Breast epithelium (tissue), 4 donors: ENCODE results near the gene LRRK1. TPM values are rescaled to one million over a fixed set of nuclear protein-coding genes. Genes with fewer than 3 reads are reported as not detected.

ENCODE experiments used
- DNase-seq, 2 donors: peaks; one replicate each; pipeline ENCODE4 v3.0.0-alpha.2; 2019; ENCODE audit warnings: low spot score in 2 of 2
- H3K27ac ChIP-seq, 2 donors: fragments of 200-600 bp; sonication (generic) in 1 of 2; one replicate each; pipeline ENCODE4 v1.5.1; 2016 to 2019; ENCODE audit warnings: mild to moderate bottlenecking in 1 of 2
- H3K27me3 ChIP-seq, 2 donors: fragments of 200-600 bp; sonication (generic) in 1 of 2; one replicate each; pipeline versions ENCODE4 v1.5.1 to v1.6.0; 2017 to 2019; ENCODE audit warnings: control low read depth in 1 of 2, mild to moderate bottlenecking in 1 of 2
- H3K36me3 ChIP-seq: fragments of 200-600 bp; one replicate; pipeline ENCODE4 v1.5.1; 2019
- H3K4me1 ChIP-seq, 2 donors: fragments of 200-600 bp; sonication (generic); one replicate each; pipeline ENCODE4 v1.5.1; 2016 to 2019; ENCODE audit warnings: control low read depth in 1 of 2
- H3K4me3 ChIP-seq, 3 donors: fragments of 200-600 bp; sonication (generic); 1 replicate in 2 of 3; 2 replicates in 1 of 3; pipeline ENCODE4 v1.5.1; 2016 to 2019; ENCODE audit warnings: mild to moderate bottlenecking in 3 of 3, moderate library complexity in 2 of 3
- H3K9me3 ChIP-seq, 2 donors: fragments of 200-600 bp; sonication (generic) in 1 of 2; one replicate each; pipeline ENCODE4 v1.5.1; 2016 to 2019; ENCODE audit warnings: control low read depth in 1 of 2
- POLR2A ChIP-seq: fragments of 450-650 bp; IDR thresholded peaks from one replicate; pipeline ENCODE4 v1.6.1; 2016; ENCODE audit warnings: antibody characterized with exemption, mild to moderate bottlenecking, moderate library complexity
- POLR2AphosphoS5 ChIP-seq, 3 donors: sonication (generic); formaldehyde crosslinking; IDR thresholded peaks; one replicate each; pipeline ENCODE4 v1.6.1; 2017; ENCODE audit warnings: antibody characterized with exemption in 3 of 3
- intact Hi-C: fragments of 100-400 bp; cut with DNase I; formaldehyde crosslinking; loops from one replicate; pipeline ENCODE4 v1.15.1; 2023; ENCODE audit warnings: low total_unique reads
- total RNA-seq, 3 donors: library from RNA; depleted of rRNA; stranded (reverse); fragments of >200 nt; gene quantifications; one replicate each; pipeline ENCODE4 v1.1.0, GENCODE V29; 2016
- TF ChIP-seq, protein P1 (sequence below), 3 donors: fragments of 450-650 bp; IDR thresholded peaks; one replicate each; pipeline ENCODE4 v1.5.1; 2016 to 2017; ENCODE audit warnings: antibody characterized with exemption in 3 of 3, mild to moderate bottlenecking in 3 of 3, moderate library complexity in 3 of 3

LRRK1 gene
- total RNA-seq, 3 donors from 2014 or later = 10.1 to 18.7 (median 14.4) TPM

DNA sequence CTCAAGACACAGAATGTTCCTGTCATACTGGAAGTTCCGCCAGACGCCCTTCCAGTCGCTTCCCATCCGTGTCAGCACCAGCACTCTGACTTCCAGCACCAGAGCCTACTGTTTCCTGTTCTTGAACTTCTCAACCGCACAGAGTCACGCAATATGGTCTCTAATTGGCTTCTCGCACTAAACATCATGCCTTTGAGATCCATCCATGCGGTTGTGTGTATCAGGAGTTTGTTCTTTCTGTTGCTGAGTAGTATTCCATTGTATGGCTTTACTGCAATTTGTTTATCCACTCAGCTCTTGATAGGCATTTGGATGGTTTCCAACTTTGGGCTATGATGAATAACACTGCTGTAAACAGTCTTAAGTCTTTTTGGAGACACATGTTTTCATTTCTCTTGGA, 112.1 kb downstream of the LRRK1 start:
- Histone ChIP-seq H3K9me3 (peaks cover 0 to 22% of the 10 kb centered on the region in 2 donors), H3K4me1 (no peaks in the 10 kb centered on the region), H3K36me3 (no peaks in the 10 kb centered on the region), H3K27me3 (no peaks in the 10 kb centered on the region), H3K4me3 (no peak overlapping the region), H3K27ac (no peak overlapping the region)
- no peak for DNase-seq
- TF ChIP-seq, protein P1, sequence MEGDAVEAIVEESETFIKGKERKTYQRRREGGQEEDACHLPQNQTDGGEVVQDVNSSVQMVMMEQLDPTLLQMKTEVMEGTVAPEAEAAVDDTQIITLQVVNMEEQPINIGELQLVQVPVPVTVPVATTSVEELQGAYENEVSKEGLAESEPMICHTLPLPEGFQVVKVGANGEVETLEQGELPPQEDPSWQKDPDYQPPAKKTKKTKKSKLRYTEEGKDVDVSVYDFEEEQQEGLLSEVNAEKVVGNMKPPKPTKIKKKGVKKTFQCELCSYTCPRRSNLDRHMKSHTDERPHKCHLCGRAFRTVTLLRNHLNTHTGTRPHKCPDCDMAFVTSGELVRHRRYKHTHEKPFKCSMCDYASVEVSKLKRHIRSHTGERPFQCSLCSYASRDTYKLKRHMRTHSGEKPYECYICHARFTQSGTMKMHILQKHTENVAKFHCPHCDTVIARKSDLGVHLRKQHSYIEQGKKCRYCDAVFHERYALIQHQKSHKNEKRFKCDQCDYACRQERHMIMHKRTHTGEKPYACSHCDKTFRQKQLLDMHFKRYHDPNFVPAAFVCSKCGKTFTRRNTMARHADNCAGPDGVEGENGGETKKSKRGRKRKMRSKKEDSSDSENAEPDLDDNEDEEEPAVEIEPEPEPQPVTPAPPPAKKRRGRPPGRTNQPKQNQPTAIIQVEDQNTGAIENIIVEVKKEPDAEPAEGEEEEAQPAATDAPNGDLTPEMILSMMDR (IDR thresholded peaks at IDR 0.05) = no peak
- no peak for TF ChIP-seq POLR2AphosphoS5 (IDR thresholded peaks at IDR 0.05)
- TF ChIP-seq POLR2A = no peak
- intact Hi-C loops = no loop called here

DNA sequence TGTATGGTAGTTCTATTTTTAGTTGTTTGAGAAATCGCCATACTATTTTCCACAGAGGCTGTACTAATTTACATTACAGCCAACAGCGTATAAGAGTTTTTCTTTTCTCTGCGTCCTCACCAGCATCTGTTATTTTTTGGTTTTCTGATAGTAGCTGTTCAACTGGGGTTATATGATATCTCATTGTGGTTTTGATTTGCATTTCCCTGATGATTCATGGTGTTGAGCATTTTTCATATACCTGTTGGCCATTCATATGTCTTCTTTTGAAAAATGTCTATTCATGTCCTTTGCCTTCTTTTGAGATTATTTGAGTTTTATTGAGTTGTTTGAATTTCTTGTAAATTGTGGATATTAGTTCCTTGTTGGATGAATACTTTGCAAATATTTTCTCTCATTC, 114.6 kb downstream of the LRRK1 start:
- H3K9me3 ChIP-seq = peaks cover 0 to 22% of the 10 kb centered on the region in 2 donors
- no peak overlapping the region for H3K27ac ChIP-seq
- DNase-seq = no peak
- H3K27me3 ChIP-seq = no peaks in the 10 kb centered on the region
- no peak for TF ChIP-seq POLR2AphosphoS5 (IDR thresholded peaks at IDR 0.05)
- TF ChIP-seq, protein P1 (IDR thresholded peaks at IDR 0.05) = no peak
- no peak for TF ChIP-seq POLR2A
- intact Hi-C loops = no loop called here
- H3K4me3 ChIP-seq = no peak overlapping the region
- H3K4me1 ChIP-seq = no peaks in the 10 kb centered on the region
- no peaks in the 10 kb centered on the region for H3K36me3 ChIP-seq

DNA sequence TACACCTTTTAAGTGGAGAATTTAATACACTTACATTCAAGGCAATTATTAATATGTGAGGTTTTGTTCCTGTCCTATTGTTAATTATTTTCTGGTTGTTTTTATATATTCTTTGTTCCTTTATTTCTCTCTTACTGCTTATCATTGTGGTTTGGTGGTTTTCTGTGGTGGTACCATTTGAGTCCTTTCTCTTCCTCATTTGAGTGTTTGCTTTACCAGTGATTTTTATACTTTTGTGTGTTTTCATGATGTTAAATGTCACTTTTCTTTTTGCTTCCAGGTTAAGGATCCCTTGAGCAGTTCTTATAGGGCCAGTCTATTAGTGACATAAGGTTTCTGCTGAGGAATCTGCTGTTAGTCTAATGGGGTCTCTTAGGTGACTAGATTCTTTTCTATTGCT, 116.5 kb downstream of the LRRK1 start:
- no peak overlapping the region for H3K27ac ChIP-seq
- H3K27me3 ChIP-seq = no peaks in the 10 kb centered on the region
- no peak for TF ChIP-seq POLR2AphosphoS5 (IDR thresholded peaks at IDR 0.05)
- TF ChIP-seq, protein P1 (IDR thresholded peaks at IDR 0.05) = no peak
- TF ChIP-seq POLR2A = no peak
- no peak overlapping the region for H3K4me3 ChIP-seq
- H3K36me3 ChIP-seq = no peaks in the 10 kb centered on the region
- no peaks in the 10 kb centered on the region for H3K4me1 ChIP-seq
- intact Hi-C loops = no loop called here
- no peak for DNase-seq
- H3K9me3 ChIP-seq = peaks cover 0 to 22% of the 10 kb centered on the region in 2 donors

DNA sequence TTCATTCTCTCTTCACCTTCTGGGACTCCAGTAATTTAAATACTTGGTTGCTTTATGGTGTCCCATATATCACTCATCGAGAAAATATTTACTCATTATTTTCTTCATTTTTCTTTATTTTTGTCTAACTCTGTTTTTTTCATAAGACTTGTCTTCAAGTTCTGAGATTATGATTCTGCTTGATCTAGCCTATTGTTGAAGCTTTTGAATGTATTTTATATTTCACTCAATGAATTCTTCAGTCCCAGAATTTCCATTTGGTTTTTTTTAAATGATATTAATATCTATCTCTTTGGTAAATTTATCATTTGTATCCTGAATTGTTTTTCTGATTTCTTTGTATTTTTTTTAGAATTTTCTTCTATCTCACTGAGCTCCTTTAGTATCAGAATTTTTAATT, 117.0 kb downstream of the LRRK1 start:
- Histone ChIP-seq H3K4me1 (no peaks in the 10 kb centered on the region), H3K36me3 (no peaks in the 10 kb centered on the region), H3K9me3 (peaks cover 0 to 22% of the 10 kb centered on the region in 2 donors), H3K27ac (no peak overlapping the region), H3K27me3 (no peaks in the 10 kb centered on the region), H3K4me3 (no peak overlapping the region)
- intact Hi-C loops = no loop called here
- TF ChIP-seq POLR2AphosphoS5 (IDR thresholded peaks at IDR 0.05) = no peak
- TF ChIP-seq, protein P1 (IDR thresholded peaks at IDR 0.05) = no peak
- DNase-seq = no peak

DNA sequence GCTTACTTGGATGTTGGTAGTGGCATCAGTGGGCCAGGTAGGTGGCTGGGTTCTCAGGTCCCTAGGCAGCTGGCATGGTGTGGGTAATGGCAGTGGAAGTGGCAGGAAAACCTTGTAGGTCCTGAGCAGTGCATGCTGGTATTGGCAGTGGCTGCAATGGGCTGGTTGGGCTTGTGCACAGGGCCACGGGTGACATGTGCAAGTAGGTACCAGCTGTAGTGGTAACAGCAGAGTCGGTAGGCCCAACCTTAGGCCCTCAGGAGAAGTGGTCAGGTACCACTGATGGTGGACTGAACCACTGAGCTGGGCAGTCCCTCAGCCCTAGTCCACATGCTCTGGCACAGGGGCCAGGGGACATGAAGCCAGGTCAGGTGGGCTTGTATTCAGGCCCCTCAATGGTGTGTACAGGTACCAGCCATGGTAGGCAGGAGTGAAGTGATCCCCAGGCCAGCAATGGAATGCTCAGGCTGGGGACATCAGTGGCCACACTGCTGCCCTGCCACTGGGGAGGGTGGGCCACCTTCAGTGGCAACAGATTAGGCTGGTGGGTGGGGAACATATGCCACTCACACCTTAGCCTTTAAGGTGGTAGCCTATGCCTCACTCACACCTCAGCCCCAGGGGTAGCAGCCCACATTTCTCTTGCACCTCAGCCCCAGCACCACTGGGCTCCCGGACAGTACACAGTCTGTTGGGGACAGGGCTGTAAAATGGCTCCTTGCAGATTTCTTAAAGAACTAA, 118.1 kb downstream of the LRRK1 start:
- no peak for DNase-seq

More for the DNA sequence above, 118.1 kb downstream of the LRRK1 start:
- H3K4me3 ChIP-seq = no peak overlapping the region
- peaks cover 0 to 22% of the 10 kb centered on the region in 2 donors for H3K9me3 ChIP-seq
- no peak for TF ChIP-seq POLR2AphosphoS5 (IDR thresholded peaks at IDR 0.05)
- no peaks in the 10 kb centered on the region for H3K4me1 ChIP-seq
- H3K27ac ChIP-seq = no peak overlapping the region
- H3K36me3 ChIP-seq = no peaks in the 10 kb centered on the region
- H3K27me3 ChIP-seq = no peaks in the 10 kb centered on the region
- intact Hi-C loops = no loop called here
